Astrocyte of the hippocampus (primary cell): ENCODE data around the gene RAMAC.
"Not testable (repeated sequence)": the region's sequence is repeated elsewhere in the genome, so short reads cannot be mapped to it uniquely, and the experiment has no call there.

Experiments used
- DNase-seq: peaks from one replicate; pipeline ENCODE4 v3.0.0; 2011; ENCODE audit warnings: low read depth, low spot score

Gene RAMAC

DNA sequence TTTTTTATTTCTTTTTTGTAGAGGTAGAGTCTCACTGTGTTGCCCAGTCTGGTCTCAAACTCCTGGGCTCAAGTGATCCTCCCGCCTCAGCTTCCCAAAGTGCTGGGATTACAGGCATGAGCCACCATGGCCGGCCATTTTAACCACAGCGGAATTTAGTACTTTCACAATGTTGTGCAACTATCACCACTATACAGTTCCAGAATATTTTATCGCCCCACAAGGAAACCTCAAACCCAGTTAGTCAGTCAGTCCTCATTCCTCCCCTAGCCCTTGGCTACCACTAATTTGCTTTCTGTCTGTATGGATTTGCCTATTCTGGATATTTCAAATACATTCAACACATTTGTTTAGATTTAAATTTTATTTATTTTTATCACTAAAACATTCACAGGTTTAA is 17.9 kb upstream of the RAMAC start:
- DNase-seq: peak; percentile 71

DNA sequence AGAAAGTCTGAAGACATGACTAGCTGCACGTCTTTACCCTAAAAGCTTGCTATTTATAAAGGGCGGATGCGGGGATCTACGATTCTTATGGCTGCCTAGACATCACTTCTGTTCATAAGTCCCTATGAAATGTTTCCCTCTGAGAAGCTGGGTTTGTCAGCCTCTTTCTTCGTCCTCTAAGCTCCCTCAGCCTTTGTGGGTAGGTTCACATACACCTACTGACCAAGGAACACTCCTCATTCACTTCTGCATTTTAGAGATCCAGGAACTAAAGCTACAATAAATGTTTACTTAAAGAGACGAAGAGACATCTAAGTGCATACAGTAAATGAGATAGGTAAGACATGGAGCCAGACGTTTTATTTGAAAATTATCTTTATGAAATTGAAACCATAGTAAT is 16.7 kb upstream of the RAMAC start:
- DNase-seq: no peak

DNA sequence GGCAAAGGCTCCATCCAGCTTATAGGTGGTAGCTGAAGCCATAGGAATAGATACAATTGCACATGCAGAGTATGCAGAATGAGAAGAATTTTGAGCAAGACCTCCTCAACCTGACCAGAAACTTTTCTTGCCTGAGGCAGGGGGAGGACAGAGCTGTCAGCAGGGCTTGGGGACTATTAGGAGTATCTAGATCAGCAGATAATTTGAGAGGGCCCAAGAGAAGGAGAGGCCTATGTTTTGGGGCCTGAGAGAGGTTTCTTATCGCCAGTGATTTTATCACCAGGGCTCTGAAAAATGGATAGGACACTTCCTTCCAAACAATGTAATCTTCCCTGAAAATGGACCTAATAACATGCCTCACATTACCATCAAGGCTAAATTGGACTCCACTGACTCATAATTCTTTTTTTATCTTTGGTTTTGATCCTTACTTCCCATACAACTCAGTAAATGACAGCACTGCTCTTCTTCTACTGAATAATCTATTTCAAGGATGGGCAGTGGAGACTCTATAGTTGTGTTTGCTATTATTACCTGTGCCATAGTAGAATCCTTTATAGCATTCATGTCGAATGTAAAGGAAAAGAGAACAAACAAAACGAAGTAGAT is 15.8 kb upstream of the RAMAC start:
- no peak for DNase-seq

DNA sequence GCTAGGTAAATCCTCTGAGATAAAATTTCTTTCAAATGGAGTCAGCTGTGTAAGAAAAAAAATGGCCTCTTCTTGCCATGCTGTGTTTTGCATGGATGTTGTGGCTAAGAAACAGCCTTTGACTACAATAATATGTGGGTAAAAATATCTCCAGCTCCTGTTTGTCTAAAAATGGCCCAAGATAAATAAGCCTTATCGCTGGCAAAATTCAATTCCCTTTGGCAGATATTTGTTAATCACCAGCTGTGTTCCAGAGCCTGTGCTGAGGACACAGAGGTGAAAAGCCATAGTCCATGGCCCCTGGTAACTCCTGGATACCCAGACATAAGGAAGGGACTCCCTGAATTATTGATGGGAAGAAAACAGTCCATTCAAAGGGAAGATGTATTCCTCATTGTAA is 15.3 kb upstream of the RAMAC start:
- no peak for DNase-seq

GRCh38 chr15:82971218-82971984 is 14.6 kb upstream of the RAMAC start:
- DNase-seq: no peak

DNA sequence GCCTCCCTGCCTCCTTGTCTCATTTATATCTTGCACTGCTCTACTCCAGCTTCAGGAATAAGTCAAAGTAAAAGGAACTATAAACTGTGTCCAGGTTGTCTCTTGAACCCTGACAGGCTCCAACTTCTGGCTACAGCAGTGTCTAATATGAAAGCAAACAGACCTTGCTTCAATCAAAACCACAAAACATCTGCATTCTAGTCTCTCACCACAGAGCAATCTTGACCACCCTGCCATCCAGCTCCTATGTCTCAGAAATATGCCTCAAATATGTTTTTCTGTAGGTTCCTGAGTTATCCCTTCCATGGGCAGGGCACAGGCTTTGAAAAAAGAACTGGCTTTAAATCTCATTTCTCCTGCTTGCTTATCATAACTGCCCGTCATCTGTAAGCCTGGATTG is 13.0 kb upstream of the RAMAC start:
- DNase-seq: no peak

- no peak for DNase-seq
Measured at GRCh38 chr15:82977076-82977475, 8.9 kb upstream of the RAMAC start.

DNA sequence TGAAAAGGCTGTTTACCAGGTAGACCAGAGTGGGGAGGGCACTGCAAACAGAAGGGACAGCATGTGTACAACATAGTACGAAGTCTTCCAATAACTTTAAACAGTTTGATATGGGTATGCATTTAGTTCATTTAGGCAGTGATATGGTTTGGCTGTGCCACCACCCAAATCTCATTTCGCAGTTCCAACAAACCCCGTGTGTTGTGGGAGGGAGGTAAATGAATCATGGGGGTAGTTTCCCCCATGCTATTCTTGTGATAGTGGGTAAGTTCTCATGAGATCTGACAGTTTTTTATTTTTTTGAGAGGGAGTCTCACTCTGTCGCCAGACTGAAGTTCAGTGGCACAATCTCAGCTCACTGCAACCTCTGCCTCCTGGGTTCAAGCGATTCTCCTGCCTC is 7.6 kb upstream of the RAMAC start:
- no peak for DNase-seq

DNA sequence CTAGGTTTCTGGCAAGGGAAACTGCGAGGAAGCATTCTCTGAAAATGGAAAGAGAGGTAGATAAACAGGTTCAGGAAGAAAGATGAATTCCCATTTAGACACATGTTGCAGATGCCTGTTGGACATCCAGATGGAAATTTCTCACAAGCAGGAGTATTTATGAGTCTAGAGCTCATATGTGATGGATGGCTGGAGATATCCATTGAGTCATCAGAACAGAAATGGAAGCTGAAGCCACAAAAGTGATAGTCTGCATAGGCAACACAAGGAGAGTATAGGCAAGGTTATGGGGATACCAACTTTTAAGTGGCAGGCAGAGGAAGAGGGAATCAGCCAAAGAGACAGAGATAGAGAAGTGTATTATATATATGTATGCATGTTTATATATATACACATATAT is 6.3 kb upstream of the RAMAC start:
- no peak for DNase-seq

GRCh38 chr15:82980981-82981380 is 5.0 kb upstream of the RAMAC start:
- DNase-seq: no peak

- DNase-seq: no peak
Measured at GRCh38 chr15:82986442-82986780, 401 bp downstream of the RAMAC start.

GRCh38 chr15:82992436-82992998 is 6.5 kb downstream of the RAMAC start:
- no peak for DNase-seq

DNA sequence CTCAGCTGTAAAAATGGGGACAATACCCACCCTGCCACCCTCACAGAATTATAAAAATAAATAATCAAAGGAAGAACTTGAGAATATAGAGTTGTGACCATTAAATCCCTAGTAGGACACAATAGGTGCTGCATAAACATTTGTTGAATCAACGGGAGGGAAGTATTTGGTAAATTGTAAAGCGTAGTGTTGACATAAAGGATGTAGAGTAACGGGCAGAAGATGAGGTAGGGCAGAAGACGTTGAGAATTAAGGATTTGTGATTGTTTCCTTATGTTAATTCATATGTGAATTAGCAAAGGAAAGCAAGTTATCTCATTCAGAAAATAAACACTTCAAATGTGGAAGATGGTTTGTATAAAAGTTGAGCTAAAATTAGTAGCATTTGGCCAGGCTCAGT is 7.1 kb downstream of the RAMAC start:
- DNase-seq: no peak

- no peak for DNase-seq
Measured at GRCh38 chr15:82995076-82995475, 9.1 kb downstream of the RAMAC start.

GRCh38 chr15:82995938-82996337 is 9.9 kb downstream of the RAMAC start:
- no peak for DNase-seq

GRCh38 chr15:82999426-82999825 is 13.4 kb downstream of the RAMAC start:
- DNase-seq: no peak

DNA sequence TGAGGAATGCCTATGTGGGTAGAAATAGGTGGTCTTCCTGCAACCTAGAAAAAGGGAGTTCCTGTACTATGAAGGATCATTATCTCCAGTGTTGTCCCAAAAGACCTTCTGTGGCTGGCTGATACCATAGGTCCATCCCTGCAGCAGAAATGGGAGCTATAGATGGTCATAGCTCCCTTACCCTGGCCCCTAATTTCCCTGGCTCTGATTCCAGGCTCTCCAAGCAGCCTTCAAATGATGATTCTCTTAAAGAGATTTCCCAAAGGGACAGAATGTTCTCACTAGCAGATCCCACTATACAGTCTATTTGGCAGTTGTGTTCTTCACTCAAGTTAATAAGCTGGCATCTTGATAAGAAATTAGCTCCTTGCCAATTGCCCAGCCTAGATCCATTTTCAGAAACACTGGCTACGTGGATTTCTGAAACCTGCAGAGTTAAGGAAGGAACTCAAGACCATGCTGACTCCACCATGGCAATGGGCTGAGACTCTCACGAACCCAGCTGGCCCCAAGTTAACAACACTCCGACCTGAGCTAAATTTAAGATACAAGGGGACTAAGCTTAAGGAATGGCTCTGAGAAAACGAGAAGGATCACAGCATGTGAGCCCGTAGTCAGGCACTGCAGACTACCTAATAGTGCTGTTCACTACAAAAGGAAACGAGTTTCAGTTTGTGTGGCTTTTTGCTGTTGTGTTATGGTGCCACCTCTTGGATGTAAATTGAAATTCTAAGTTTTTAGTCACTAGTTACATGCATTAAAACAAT is 14.1 kb downstream of the RAMAC start:
- DNase-seq: peak; percentile 76

DNA sequence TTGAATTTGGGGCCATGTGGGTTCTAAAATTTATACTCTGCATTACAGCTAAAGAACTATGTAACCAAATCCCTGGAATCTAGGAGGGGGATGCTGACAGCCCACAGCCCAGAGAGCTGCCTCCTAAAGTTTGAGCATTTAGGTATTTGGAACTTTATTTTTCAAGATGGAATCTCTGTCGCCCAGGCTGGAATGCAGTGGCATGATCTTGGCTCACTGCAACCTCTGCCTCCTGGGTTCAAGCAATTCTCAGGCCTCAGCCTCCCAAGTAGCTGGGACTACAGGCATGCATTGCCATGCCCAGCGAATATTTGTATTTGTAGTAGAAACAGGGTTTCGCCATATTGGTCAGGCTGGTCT is 14.6 kb downstream of the RAMAC start:
- not testable (repeated sequence) for DNase-seq

DNA sequence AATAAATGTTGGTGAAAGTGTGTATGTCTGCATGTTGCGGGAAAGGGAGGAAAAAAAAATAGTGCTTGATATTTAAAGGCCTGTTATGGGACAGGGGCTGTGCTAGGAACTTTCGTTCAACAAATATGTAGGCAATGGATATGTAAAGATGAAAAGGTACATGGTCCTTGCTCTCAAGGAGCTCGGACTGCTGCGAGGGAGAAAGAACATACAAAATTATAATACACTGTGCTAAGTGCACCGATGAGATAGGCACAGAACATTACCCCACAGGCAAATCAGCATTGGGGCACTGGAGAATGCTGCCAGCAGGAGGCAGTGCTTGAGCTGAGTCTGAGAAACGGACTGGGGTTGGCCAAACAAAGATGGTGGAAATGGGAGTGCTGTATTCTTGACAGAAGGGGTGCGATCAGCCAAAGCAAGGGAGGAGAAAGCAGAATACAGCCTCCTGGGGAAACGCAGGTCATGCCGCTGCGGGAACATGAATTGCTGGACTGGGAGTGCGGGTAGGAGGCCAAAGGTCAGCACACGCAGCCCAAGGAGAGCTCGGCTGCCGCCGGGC is 24.8 kb downstream of the RAMAC start:
- DNase-seq: peak; percentile 90

DNA sequence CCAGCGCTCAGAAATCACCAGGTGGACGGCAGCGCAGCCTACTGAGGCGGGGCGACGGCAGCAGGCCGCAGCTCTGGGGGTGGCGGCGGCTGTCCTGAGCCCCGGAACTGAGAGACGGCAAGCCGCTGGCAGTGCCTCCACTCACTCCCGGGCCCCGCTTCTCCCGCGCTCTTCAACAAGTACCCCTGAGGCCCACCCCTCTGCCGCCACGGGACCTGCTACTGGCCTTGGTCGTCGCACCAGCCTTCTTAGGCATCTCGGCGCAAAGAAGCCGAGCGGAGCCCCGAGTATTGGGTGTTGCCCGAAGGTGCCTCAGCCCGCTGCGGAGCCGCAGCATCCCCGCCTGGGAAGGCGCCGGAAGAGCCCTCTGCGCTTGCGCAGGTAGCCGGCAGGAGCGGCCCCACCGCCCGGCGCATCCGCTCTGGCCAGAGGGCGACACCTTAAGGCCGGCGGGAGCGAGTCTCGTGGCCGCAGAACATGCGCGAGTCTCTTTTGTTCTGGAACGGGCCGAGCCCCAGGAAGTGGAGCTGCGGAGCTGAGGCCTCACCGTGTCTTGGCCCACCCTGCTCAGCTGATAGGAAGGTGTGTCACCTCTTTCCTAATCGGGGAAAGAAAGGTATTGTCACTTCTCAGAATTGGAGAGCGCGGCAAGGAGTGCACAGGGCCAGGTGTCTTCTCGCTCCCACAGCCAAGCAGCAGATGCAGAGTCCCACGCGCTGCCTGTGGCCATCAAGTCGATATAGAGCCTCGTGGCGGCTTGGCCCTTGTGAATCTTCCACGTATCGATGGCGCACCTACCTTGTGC is 25.5 kb downstream of the RAMAC start, which contains the start of gene C15orf40:
C15orf40 (minus strand) TSS at position 369 of the 805 bp plus-strand sequence; CDS start at position 337, 32 bp downstream.
- DNase-seq: peak; percentile 97

DNA sequence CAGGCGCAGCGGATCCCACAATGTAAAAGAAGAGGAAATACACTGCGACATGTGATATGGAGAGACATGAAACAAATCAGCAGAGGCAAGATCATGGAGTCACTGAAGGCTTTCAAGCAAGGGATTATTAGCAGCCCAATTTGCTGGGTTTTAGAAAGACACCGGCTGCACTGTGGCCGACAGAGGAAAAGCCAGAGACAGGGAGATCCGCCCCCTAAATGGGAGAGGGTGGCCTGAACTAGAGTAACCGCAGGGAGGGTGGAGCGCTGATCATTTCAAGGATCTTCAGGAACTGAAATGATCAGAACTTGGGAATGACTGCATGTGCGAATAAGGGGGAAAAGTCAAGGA is 26.0 kb downstream of the RAMAC start:
- DNase-seq: no peak
